Adrenal gland (tissue), 5 donors: Measurements from ENCODE around the gene CSTPP1.

Experiments
- CTCF ChIP-seq, 6 experiments: fragments of 450-650 bp in 4 of 6; fragments of 200-600 bp in 2 of 6; sonication (generic) in 1 of 6; IDR thresholded peaks; 1 replicate in 5 of 6; 2 replicates in 1 of 6; pipeline versions ENCODE4 v1.5.1 to v1.8.0; 2016 to 2021; ENCODE audit warnings: antibody characterized with exemption in 6 of 6, mild to moderate bottlenecking in 2 of 6, moderate library complexity in 1 of 6
- POLR2A ChIP-seq, 2 donors: fragments of 450-650 bp; IDR thresholded peaks; one replicate each; pipeline ENCODE4 v1.6.1; 2017; ENCODE audit warnings: antibody characterized with exemption in 2 of 2, mild to moderate bottlenecking in 2 of 2, moderate library complexity in 1 of 2
- donor health status: DM: no; HTN: no; CAD: no.

GRCh38 chr11:47201015-47201414, 264.5 kb downstream of the CSTPP1 start:
- TF ChIP-seq POLR2A (IDR thresholded peaks at IDR 0.05) (no peak), CTCF (IDR thresholded peaks at IDR 0.05) (no peak)
